ENCODE results near the gene IL18BP. TPM values are rescaled to one million over a fixed set of nuclear protein-coding genes. Genes with fewer than 3 reads are reported as not detected.

Gene IL18BP
- total and polyA plus RNA-seq, 2 of the 13 experiments (the other 11 are each of a cell fraction or from before 2014, with no cell fraction given): 4.1 to 12.8 TPM

GRCh38 chr11:72041364-72042063 is 42.8 kb downstream of the IL18BP start:
- 13% methylated on average over 6 of the region's 23 CpGs for WGBS (ENCODE audit: low lambda C conversion rate)
- in situ Hi-C loops (cut with HindIII; ENCODE audit: extremely low pct_ligation_motif_present, low pct_unique_long_range_greater_than_20kb): no loop called here
- peak overlapping the region; percentile 56 to 77 (median 62) for H3K4me3 ChIP-seq (replicated peaks in 1 of 3; ENCODE audit: insufficient read depth in 1 of 3, low read depth in 2 of 3, low read length in 3 of 3)
- H3K9me3 ChIP-seq (ENCODE audit: low read length): no peaks in the 10 kb centered on the region
- CTCF ChIA-PET (ENCODE audit: low intra/inter-chr PET ratio, low total read pairs): no interaction called here
- POLR2A ChIA-PET: interaction anchor here (0.8 to 4.1 kb wide), 14 partner anchors 9 to 71 kb away, joined by 3 to 37 read pairs (median 8); partner anchors contain the start of genes ANAPC15 and LRRC51
- H4K20me1 ChIP-seq (ENCODE audit: insufficient read depth, low read length): no peaks in the 10 kb centered on the region
- no peak overlapping the region for H2AFZ ChIP-seq (ENCODE audit: low read length)
- peak overlapping the region; percentile 86 for H3K27ac ChIP-seq (ENCODE audit: extremely low read length, insufficient read depth, low read length)
- peak overlapping the region; percentile 97 for H3K4me2 ChIP-seq (ENCODE audit: low read depth, low read length)
- peaks cover 54% of the 10 kb centered on the region for H3K79me2 ChIP-seq (ENCODE audit: insufficient read depth, low read length)
- FAIRE-seq (peak; percentile 40), DNase-seq (ENCODE audit: low spot score) (peak; percentile 31), ATAC-seq (peak; percentile 77)
- H3K27me3 ChIP-seq (ENCODE audit: control insufficient read depth in 1 of 2, insufficient read depth in 2 of 2, low read length in 2 of 2): no peaks in the 10 kb centered on the region; a peak in 1 of 5 replicates
- BruUV-seq (replicated peaks): no TSS peak
- peak overlapping the region; percentile 76 for H3K9ac ChIP-seq (ENCODE audit: insufficient read depth, low read depth, low read length)
- intact Hi-C loops (cut with micrococcal nuclease; ENCODE audit: unreplicated experiment): loop anchor here (1.0 kb wide), 1 partner anchor 39 kb away; the partner anchor contains the start of genes LRRC51 and NUMA1
- peaks cover 54% of the 10 kb centered on the region for H3K4me1 ChIP-seq (ENCODE audit: insufficient read depth, low read length)
- peaks cover 0 to 4% of the 10 kb centered on the region in 2 experiments; a peak in 2 of 5 replicates for H3K36me3 ChIP-seq (replicated peaks in 1 of 2; ENCODE audit: control insufficient read depth in 1 of 2, insufficient read depth in 2 of 2, low read length in 2 of 2)
- TF ChIP-seq, protein P1, sequence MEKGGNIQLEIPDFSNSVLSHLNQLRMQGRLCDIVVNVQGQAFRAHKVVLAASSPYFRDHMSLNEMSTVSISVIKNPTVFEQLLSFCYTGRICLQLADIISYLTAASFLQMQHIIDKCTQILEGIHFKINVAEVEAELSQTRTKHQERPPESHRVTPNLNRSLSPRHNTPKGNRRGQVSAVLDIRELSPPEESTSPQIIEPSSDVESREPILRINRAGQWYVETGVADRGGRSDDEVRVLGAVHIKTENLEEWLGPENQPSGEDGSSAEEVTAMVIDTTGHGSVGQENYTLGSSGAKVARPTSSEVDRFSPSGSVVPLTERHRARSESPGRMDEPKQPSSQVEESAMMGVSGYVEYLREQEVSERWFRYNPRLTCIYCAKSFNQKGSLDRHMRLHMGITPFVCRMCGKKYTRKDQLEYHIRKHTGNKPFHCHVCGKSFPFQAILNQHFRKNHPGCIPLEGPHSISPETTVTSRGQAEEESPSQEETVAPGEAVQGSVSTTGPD (CRISPR knock-in tag; IDR thresholded peaks at IDR 0.05): 0 out of 2 replicates have a peak, but pooled peaks have one; percentile 41
- peak; percentile 51 for TF ChIP-seq POLR2G (IDR thresholded peaks at IDR 0.05; ENCODE audit: low read depth, low read length)
- no peak for TF ChIP-seq ZBTB49 (CRISPR knock-in tag; IDR thresholded peaks at IDR 0.05; ENCODE audit: borderline replicate concordance)
- TF ChIP-seq AKAP8 (CRISPR knock-in tag; IDR thresholded peaks at IDR 0.05): 0 out of 2 replicates have a peak, but pooled peaks have one; percentile 34
- peak; percentile 95 for TF ChIP-seq PRDM15 (CRISPR knock-in tag; IDR thresholded peaks at IDR 0.05)
- TF ChIP-seq HIVEP1 (CRISPR knock-in tag; IDR thresholded peaks at IDR 0.05): 0 out of 2 replicates have a peak, but pooled peaks have one; percentile 34
- TF ChIP-seq, protein P2, sequence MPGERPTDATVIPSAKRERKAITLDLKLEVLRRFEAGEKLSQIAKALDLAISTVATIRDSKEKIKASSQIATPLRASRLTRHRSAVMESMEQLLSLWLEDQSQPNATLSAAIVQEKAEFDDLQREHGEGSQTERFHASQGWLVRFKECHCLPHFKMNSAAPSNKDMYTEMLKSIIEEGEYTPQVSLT (CRISPR knock-in tag; IDR thresholded peaks at IDR 0.05; ENCODE audit: borderline replicate concordance, low read depth): no peak
- TF ChIP-seq, protein P3, sequence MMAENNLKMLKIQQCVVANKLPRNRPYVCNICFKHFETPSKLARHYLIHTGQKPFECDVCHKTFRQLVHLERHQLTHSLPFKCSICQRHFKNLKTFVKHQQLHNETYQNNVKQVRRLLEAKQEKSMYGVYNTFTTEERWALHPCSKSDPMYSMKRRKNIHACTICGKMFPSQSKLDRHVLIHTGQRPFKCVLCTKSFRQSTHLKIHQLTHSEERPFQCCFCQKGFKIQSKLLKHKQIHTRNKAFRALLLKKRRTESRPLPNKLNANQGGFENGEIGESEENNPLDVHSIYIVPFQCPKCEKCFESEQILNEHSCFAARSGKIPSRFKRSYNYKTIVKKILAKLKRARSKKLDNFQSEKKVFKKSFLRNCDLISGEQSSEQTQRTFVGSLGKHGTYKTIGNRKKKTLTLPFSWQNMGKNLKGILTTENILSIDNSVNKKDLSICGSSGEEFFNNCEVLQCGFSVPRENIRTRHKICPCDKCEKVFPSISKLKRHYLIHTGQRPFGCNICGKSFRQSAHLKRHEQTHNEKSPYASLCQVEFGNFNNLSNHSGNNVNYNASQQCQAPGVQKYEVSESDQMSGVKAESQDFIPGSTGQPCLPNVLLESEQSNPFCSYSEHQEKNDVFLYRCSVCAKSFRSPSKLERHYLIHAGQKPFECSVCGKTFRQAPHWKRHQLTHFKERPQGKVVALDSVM (CRISPR knock-in tag; IDR thresholded peaks at IDR 0.05): peak; percentile 4; the same call in 1 of the 2 replicates
- no peak for TF ChIP-seq PAX8 (CRISPR knock-in tag; IDR thresholded peaks at IDR 0.05; ENCODE audit: borderline replicate concordance)
